CD4-positive, alpha-beta T cell treated with Interleukin-1 beta for 1 hour (primary cell): ENCODE data around the gene CRB3.

Experiments
- DNase-seq, 2 donors: peaks; one replicate each; pipeline ENCODE4 v3.0.0-alpha.2; 2020 to 2022

The CRB3 gene

GRCh38 chr19:6433663-6434062, 30.4 kb upstream of the CRB3 start, which contains the start of gene SLC25A41:
Gene SLC25A41, minus strand, starts transcription at chr19:6433763. Its CDS starts 70 bp downstream, at chr19:6433693.
- DNase-seq, result no peak

GRCh38 chr19:6439743-6440142, 24.3 kb upstream of the CRB3 start:
- no peak for DNase-seq

GRCh38 chr19:6440905-6441304, 23.2 kb upstream of the CRB3 start:
- no peak for DNase-seq

GRCh38 chr19:6442087-6442688, 21.9 kb upstream of the CRB3 start:
- no peak for DNase-seq

- DNase-seq, result no peak
Measured at GRCh38 chr19:6443986-6444385, 20.1 kb upstream of the CRB3 start.

- no peak for DNase-seq
Measured at GRCh38 chr19:6446452-6446851, 17.6 kb upstream of the CRB3 start.

- DNase-seq, result no peak
Measured at GRCh38 chr19:6448045-6448444, 16.0 kb upstream of the CRB3 start.

- DNase-seq, result no peak
Measured at GRCh38 chr19:6450166-6450565, 13.9 kb upstream of the CRB3 start.

- no peak for DNase-seq
Measured at GRCh38 chr19:6451583-6452222, 12.4 kb upstream of the CRB3 start.

- DNase-seq, result no peak
Measured at GRCh38 chr19:6452223-6452614, 11.9 kb upstream of the CRB3 start.

GRCh38 chr19:6452899-6453298, 11.2 kb upstream of the CRB3 start:
- DNase-seq, result no peak

GRCh38 chr19:6453951-6454565, 10.0 kb upstream of the CRB3 start:
- DNase-seq, result no peak

- no peak for DNase-seq
Measured at GRCh38 chr19:6455924-6456323, 8.1 kb upstream of the CRB3 start.

GRCh38 chr19:6457958-6458694, 5.9 kb upstream of the CRB3 start:
- DNase-seq, result no peak

- DNase-seq, result no peak
Measured at GRCh38 chr19:6458695-6459261, 5.3 kb upstream of the CRB3 start.

- peak; percentile 61 to 65 for DNase-seq
Measured at GRCh38 chr19:6459262-6460098, 4.6 kb upstream of the CRB3 start, which contains the start of gene SLC25A23. Gene SLC25A23, minus strand, starts transcription at chr19:6459792. Its CDS starts 164 bp downstream, at chr19:6459628.

GRCh38 chr19:6460099-6460884, 3.8 kb upstream of the CRB3 start:
- peak; percentile 94 to 97 for DNase-seq

GRCh38 chr19:6465006-6465405, 935 bp downstream of the CRB3 start:
- no peak for DNase-seq

- no peak for DNase-seq
Measured at GRCh38 chr19:6465663-6466062, 1.6 kb downstream of the CRB3 start.

GRCh38 chr19:6466526-6467248, 2.6 kb downstream of the CRB3 start:
- no peak for DNase-seq

- no peak for DNase-seq
Measured at GRCh38 chr19:6467384-6467783, 3.3 kb downstream of the CRB3 start.
